GM18870 (cell line): ENCODE data around the gene CCL13.
"Not testable (repeated sequence)": the region's sequence is repeated elsewhere in the genome, so short reads cannot be mapped to it uniquely, and the experiment has no call there.

ENCODE experiments used
- ATAC-seq: cut with Tn5 transposase; IDR thresholded peaks from one replicate; pipeline ENCODE4 v1.9.1; 2021; ENCODE audit warnings: moderate library complexity; ENCODE audit not compliant: unreplicated experiment

Gene CCL13

GRCh38 chr17:34356194-34356593, at the start of gene CCL13:
CCL13 (plus strand) TSS chr17:34356480; CDS start chr17:34356527, 47 bp downstream.
- ATAC-seq = no peak

GRCh38 chr17:34307110-34307509, 49.2 kb upstream of the CCL13 start:
- no peak for ATAC-seq

GRCh38 chr17:34308371-34308770, 47.9 kb upstream of the CCL13 start:
- ATAC-seq = no peak

- no peak for ATAC-seq
Measured at GRCh38 chr17:34311291-34311690, 45.0 kb upstream of the CCL13 start.

- ATAC-seq = no peak
Measured at GRCh38 chr17:34312080-34312479, 44.2 kb upstream of the CCL13 start.

- no peak for ATAC-seq
Measured at GRCh38 chr17:34313164-34313563, 43.1 kb upstream of the CCL13 start.

GRCh38 chr17:34314279-34314678, 42.0 kb upstream of the CCL13 start:
- ATAC-seq = no peak

GRCh38 chr17:34318474-34318873, 37.8 kb upstream of the CCL13 start:
- no peak for ATAC-seq

- no peak for ATAC-seq
Measured at GRCh38 chr17:34319039-34319483, 37.2 kb upstream of the CCL13 start, which contains the start of gene CCL8. CCL8 (plus strand) TSS chr17:34319435; CDS start chr17:34319502, 67 bp downstream.

GRCh38 chr17:34321964-34322363, 34.3 kb upstream of the CCL13 start:
- ATAC-seq = no peak

- ATAC-seq = not testable (repeated sequence)
Measured at GRCh38 chr17:34327580-34327979, 28.7 kb upstream of the CCL13 start.

- ATAC-seq = no peak
Measured at GRCh38 chr17:34337701-34338100, 18.6 kb upstream of the CCL13 start.

- no peak for ATAC-seq
Measured at GRCh38 chr17:34339138-34339770, 17.0 kb upstream of the CCL13 start.

- ATAC-seq = no peak
Measured at GRCh38 chr17:34341916-34342315, 14.4 kb upstream of the CCL13 start.

GRCh38 chr17:34347063-34347462, 9.2 kb upstream of the CCL13 start:
- ATAC-seq = no peak

GRCh38 chr17:34349751-34350150, 6.5 kb upstream of the CCL13 start:
- no peak for ATAC-seq

- no peak for ATAC-seq
Measured at GRCh38 chr17:34351096-34351495, 5.2 kb upstream of the CCL13 start.

GRCh38 chr17:34352191-34352590, 4.1 kb upstream of the CCL13 start:
- no peak for ATAC-seq

GRCh38 chr17:34354637-34355036, 1.6 kb upstream of the CCL13 start:
- ATAC-seq = no peak

GRCh38 chr17:34357398-34357797, 1.1 kb downstream of the CCL13 start:
- no peak for ATAC-seq

GRCh38 chr17:34358631-34359030, 2.4 kb downstream of the CCL13 start:
- ATAC-seq = no peak

GRCh38 chr17:34360601-34361270, 4.5 kb downstream of the CCL13 start:
- ATAC-seq = no peak
